Measurements from ENCODE around the gene CCN6. TPM values are rescaled to one million over a fixed set of nuclear protein-coding genes. Genes with fewer than 3 reads are reported as not detected.

The CCN6 gene
- total and polyA plus RNA-seq, 4 donors: 0.54 TPM; not detected in 3

- no peaks in the 10 kb centered on the region for H3K9me3 ChIP-seq (ENCODE audit: control insufficient read depth in 4 of 4, low read length in 3 of 4)
- WGBS: 88% methylated on average over 15 of the region's 15 CpGs
- DNase-seq (ENCODE audit: low spot score): no peak
- no peaks in the 10 kb centered on the region for H3K27me3 ChIP-seq (ENCODE audit: control insufficient read depth in 4 of 4, insufficient read depth in 4 of 4, low read length in 3 of 4)
- TF ChIP-seq HNF4G (IDR thresholded peaks at IDR 0.05): no peak
- no peak for TF ChIP-seq RAD21 (IDR thresholded peaks at IDR 0.05)
- TF ChIP-seq JUND (IDR thresholded peaks at IDR 0.05): no peak
- no peak for TF ChIP-seq SP1 (IDR thresholded peaks at IDR 0.05)
- no peak for TF ChIP-seq YY1 (IDR thresholded peaks at IDR 0.05)
- TF ChIP-seq ZBTB33 (IDR thresholded peaks at IDR 0.05): no peak
- TF ChIP-seq GABPA (IDR thresholded peaks at IDR 0.05 in 1 of 2, conservative IDR thresholded peaks at IDR 0.05 in 1 of 2): no peak
- no peak for TF ChIP-seq FOXA1 (IDR thresholded peaks at IDR 0.05)
- TF ChIP-seq MAX (IDR thresholded peaks at IDR 0.05): no peak
- TF ChIP-seq REST (IDR thresholded peaks at IDR 0.05): no peak
- no peak for TF ChIP-seq EGR1 (IDR thresholded peaks at IDR 0.05; ENCODE audit: low read depth in 2 of 2)
- TF ChIP-seq NR2F2 (IDR thresholded peaks at IDR 0.05): no peak
- TF ChIP-seq ATF3 (IDR thresholded peaks at IDR 0.05): no peak
- no peak overlapping the region for H3K4me3 ChIP-seq (ENCODE audit: low read depth in 1 of 3, low read length in 3 of 3)
- no peak overlapping the region for H3K27ac ChIP-seq (ENCODE audit: low read depth in 1 of 2, low read length in 2 of 2)
- no peak overlapping the region for H3K9ac ChIP-seq (ENCODE audit: low read depth in 1 of 2, low read length in 2 of 2)
- H3K36me3 ChIP-seq (ENCODE audit: control insufficient read depth in 4 of 4, insufficient read depth in 3 of 4, low read depth in 1 of 4, low read length in 3 of 4): no peaks in the 10 kb centered on the region
- peaks cover 0 to 5% (median 3%) of the 10 kb centered on the region in 4 donors for H3K4me1 ChIP-seq (ENCODE audit: control insufficient read depth in 4 of 4, insufficient read depth in 4 of 4, low read length in 3 of 4)
Measured at GRCh38 chr6:112038756-112039430, 15.0 kb upstream of the CCN6 start.

GRCh38 chr6:112039431-112039770, 14.5 kb upstream of the CCN6 start:
- DNase-seq (ENCODE audit: low spot score): no peak
- Histone ChIP-seq H3K36me3 (ENCODE audit: control insufficient read depth in 4 of 4, insufficient read depth in 3 of 4, low read depth in 1 of 4, low read length in 3 of 4) (no peaks in the 10 kb centered on the region), H3K9me3 (ENCODE audit: control insufficient read depth in 4 of 4, low read length in 3 of 4) (no peaks in the 10 kb centered on the region), H3K27ac (ENCODE audit: low read depth in 1 of 2, low read length in 2 of 2) (no peak overlapping the region), H3K9ac (ENCODE audit: low read depth in 1 of 2, low read length in 2 of 2) (no peak overlapping the region), H3K4me3 (ENCODE audit: low read depth in 1 of 3, low read length in 3 of 3) (no peak overlapping the region), H3K27me3 (ENCODE audit: control insufficient read depth in 4 of 4, insufficient read depth in 4 of 4, low read length in 3 of 4) (no peaks in the 10 kb centered on the region), H3K4me1 (ENCODE audit: control insufficient read depth in 4 of 4, insufficient read depth in 4 of 4, low read length in 3 of 4) (peaks cover 0 to 10% (median 6%) of the 10 kb centered on the region in 4 donors)
- TF ChIP-seq EGR1 (IDR thresholded peaks at IDR 0.05; ENCODE audit: low read depth in 2 of 2): no peak
- 51% methylated on average over 2 of the region's 2 CpGs for WGBS

Measured in liver (tissue), 9 donors.